Stimulated activated CD8-positive, alpha-beta memory T cell treated with anti-CD3 and anti-CD28 coated beads, Interleukin-15, amount 100 ng/mL, for 1 hour (primary cell): ENCODE results near the gene CDR2L.
A peak's percentile ranks its signal among the peaks of the same experiment; 100 is the strongest.
"Not testable (repeated sequence)": the region's sequence is repeated elsewhere in the genome, so short reads cannot be mapped to it uniquely, and the experiment has no call there.

Experiments
- DNase-seq: peaks from one replicate; pipeline ENCODE4 v3.0.0-alpha.2; 2020; ENCODE audit warnings: low read depth

The CDR2L gene

DNA sequence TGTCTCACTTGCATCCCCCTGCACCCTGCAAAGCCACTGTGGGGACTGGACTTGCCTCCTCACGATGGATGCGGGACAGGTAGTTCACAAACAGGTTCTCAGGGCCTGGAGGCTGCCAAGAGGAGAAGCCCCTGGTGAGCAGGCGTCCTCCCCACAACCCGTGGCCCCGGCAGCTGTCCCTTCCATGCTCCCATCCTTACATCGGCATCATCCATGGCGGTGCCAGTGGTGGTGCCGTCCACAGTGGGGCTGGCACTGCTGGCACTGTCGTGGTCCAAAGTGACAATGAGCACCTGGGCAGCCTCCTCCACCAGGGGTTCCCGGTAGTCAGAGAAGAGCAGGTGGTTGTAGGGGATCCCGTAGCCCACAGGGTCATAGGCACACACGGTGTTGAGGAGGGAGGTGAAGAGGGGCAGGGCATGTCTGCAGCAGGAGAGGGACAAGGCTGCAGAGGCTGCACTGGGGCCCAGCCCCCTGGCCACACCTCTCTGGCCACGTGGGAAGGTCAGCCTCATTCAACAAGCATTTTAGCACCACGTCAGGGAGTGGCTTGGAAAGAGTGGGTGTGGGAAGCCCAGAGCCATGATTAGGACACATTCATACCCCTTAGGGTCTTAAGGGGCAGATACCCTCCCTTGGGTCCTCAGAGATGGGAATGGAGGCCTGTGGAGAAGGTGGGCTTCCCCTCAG lies 27.5 kb upstream of the CDR2L start:
- DNase-seq: no peak

DNA sequence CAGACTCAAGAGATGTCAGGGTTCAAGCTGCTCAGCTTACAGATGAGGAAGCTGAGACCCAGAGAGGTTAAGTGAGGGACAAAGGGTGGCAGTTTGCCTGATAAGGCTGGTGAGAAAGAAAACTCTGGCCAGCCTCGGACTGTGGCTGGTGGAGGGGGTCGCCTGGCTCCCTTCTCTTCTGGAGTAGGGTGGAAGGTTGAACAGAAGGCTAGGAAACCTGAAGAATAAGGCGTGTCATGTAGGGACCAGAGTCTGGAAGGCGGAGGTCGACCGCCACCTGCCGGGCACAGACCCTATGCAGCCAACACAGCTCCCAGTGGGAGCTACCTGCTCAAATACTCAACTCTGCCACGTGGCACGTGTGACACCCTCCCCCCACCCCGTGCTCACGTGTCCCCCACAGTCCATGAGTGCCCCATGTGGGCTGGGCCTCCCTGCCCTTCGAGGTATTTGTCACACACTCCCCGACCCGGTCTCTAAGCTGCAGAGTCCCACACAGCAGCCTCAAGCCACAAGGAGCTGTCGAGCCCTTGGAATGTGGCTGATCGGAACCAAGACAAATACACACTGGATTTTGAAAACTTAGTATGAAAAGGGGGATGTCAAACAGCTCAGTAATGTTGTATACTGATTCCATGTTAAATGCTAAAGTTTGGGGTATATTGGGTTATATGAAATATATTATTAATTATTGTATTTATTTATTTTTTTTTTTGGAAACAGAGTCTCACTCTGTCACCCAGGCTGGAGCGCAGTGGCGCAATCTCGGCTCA lies 26.7 kb upstream of the CDR2L start:
- no peak for DNase-seq

DNA sequence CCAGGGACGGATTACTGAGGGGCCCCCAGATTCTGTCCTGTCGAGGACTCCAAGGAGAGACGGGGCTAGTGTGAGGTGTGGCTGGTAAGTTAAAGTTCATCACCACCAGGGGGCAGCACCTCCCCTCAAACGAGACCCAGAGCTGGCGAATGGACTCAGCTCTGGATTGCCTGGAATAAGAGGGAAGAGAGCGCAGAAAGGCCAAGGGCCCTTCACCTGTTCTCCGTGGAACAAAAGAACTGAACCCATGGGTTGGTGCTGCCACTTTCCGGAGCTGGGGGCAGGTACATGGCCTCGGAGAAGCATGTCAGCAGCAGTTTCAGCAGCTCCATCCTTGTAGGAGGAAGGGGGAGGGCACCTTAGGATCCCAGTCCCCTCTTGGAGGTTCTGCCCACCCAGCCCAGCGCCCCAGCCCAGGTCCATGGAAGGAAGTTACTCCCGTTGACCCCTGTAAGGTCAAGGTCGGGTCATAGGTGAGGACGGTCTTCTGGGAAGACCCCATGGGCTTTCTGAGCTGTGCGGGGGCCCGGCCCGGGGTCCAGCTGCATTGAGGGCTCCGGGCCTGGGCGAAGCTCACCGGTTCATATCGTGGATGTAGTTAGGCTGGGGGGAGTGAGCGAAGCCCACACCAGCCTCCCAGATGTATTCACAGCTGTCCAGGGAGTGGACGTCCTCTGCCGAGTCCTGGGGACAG lies 25.6 kb upstream of the CDR2L start:
- peak; percentile 81 for DNase-seq

DNA sequence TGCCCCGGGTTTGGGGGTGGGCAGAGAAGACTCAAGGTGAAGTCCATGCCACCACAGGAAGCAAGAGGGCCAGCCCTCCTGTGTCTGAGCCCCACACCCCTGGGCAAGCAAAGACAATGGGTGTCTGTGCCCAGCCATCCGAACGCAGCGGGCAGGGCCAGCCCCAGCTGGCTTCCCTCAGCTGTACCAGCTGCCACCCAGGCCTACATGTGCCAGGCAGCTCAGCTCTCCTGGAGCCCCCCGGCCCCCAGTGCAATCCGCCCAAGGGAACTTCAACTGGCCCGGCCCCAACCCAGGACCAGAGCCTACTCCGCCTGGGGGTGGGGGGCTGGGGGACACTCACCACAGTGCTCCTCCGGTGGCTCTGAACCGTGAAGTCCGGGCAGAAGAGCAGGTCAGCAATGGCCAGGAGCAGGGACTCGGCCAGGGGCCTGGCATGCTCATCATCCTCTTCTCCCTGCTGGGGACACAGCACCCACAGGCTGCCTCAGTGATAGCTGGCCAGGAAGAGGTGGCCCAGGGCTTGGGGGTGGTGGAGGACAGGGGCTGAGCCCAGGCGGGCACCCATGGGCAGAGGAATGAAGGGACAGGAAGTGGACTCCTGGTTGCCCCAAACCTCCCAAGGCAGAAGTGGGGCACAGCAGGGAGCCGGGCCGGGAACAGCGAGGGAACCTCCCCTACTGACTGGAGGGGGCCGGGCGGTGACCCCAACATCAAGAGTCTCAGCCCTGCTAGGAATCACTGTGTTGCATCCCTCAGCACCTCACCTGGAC lies 24.6 kb upstream of the CDR2L start:
- DNase-seq: no peak

DNA sequence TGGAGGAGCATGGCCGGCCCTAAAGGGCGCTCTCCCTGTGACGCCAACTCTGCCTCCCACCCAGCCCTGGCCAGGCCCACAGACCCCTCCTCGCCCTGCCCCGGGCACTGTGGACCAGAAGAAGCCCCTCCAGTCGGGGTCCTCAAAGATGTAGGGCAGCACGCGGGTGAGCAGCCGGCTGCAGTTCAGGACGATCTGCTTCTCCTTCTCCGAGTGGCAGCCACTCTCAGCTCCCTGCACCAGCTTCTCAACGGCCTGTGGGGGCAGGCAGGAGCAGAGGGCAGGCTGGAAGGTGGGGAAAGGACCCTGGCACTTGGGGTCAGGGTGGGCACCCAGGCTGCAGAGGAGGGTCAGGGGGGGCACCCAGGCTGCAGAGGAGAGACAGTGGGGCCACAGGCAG lies 23.8 kb upstream of the CDR2L start:
- DNase-seq: no peak

DNA sequence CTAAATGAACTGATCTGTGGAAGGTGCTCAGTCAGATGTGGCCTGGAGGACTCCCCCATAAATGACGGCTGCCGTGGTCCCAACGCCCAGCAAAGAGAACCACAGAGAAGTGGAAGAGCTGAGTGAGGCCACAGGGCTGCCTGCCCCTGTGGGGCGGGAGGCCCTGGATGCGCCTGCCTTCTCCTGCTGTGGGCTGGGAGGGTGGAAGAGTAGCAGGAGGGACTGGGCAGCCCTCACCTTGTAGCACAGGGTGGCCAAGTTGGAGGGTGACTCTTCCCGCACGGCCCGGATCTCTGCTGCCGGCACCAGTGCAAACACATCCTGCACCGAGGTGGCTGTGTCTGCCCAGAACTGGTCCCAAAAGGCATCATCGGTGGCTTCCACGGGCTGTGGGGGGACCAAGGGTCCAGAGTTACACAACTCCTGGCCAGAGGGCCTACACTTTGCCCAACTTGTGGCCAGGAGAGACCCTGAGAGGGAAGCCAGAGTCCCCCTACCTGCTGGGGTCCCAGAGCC lies 23.1 kb upstream of the CDR2L start:
- DNase-seq: no peak

DNA sequence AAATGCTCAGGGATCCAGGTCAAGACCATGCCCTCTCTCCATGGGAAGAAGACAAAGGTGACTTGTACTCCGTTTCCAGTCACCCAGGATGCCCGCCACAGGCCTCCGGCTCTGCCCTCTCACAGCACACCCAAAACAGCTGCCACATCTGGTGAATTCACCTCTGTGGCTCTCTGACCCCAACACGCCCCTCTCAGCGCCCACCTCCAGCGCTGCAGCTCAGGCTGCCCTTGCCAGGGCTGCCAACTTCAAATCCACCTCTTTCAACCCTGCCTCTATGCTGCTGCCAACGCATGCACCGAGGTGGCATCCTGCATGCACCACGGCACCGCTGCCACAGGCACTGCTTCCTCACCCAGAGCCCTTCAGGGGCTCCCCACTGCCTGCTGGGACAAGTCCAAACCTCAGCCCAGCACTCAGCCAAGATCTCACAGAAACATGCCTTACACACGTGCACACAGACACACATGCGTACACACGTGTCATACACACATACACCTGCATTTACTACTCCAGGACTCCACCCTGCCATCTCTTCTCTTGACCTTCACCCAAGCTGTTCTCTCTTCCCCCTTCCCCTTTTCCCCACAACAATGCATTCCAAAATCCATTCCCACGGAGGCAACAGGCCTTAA lies 22.3 kb upstream of the CDR2L start:
- DNase-seq: no peak

DNA sequence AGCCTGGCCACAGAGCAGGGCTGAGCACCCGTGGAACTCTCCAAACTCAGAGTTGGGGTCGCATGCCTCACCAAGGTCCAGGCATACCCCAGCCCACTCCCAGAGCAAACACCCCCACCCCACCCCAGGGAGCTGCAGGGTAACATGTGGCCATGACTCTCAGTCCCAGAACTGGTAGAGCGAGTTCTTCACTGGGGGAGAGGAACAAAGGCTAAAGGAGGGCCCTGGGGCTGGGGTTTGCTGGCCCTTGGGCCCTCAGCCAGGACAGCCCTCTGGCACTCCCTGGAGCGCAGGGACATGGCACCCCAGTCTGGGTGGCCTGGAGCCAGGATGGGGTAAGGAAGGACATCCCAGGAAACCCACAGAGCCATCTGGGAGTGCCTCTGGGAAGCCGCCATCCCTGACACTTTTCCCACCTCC lies 19.1 kb upstream of the CDR2L start:
- DNase-seq: no peak

DNA sequence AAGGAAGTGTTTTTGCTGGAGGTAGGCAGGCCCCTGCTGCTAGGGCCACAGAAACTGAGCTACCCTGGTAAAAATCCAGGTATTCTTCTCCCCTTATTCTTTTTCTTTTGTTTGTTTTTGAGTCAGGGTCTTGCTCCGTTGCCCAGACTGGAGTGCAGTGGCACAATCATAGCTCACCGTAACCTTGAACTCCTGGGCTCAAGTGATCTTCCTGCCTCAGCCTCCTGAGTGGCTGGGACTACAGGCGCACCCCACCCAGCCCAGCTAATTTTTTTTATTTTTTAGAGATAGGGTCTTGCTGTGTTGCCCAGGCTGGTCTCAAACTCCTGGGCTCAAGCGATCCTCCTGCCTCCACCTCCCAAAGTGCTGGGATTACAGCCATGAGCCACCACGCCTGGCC lies 17.9 kb upstream of the CDR2L start:
- DNase-seq: not testable (repeated sequence)

DNA sequence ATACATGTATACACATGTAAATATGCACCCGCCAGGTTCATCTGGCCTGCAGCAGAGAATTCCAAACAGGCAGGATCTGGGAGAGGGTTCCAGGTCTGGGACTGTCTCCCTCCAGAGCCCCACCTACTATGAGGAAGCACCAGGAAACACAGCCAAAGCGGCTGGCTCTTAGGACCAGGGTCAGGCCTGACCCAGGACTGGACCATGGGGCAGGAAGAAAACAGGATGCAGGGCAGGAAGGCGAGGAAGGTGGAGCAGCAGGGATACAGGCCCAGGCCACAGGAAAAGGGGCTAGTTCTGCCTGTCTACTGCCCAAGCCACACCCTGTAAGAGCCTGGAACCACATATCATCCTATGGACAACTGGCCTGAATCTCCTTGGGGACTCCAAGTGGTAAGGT lies 17.0 kb upstream of the CDR2L start:
- no peak for DNase-seq

DNA sequence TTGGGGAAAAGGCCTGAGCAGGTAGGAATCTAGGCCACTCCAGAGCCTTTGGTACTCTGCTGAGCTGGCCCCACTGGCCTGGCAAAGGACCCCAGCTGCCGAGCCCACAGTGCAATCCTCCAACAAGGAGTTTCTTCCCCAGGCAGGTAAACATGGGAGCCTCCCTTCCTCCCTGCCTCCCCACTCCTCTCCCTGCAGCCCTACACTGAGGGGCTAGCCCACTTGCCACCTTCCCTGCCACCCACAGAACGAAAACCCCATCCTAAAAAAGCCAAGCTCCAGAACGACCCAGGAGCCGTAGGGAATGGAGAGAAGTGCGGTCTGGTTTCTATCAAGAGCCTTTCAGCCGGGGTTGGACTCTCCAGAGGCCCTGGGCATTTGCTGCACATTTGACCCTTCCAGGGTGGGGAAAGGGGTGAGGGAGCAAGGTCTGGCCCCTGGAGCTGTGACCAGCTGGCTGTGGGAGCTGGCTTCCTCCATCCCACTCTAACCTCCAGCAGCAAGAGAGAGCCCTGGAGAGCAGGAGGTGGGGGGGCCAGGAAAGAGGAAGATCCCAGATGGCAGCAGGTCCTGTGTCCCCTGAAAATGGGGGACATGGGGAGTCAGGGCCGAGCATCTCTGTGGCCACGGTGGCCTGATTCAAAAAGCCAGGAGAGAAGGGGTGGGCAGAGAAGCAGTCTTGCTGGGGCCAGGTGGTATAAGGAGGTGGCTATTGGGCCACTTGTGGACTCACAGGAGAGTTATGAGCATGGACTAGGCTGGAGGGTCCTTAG lies 16.2 kb upstream of the CDR2L start:
- DNase-seq: no peak

DNA sequence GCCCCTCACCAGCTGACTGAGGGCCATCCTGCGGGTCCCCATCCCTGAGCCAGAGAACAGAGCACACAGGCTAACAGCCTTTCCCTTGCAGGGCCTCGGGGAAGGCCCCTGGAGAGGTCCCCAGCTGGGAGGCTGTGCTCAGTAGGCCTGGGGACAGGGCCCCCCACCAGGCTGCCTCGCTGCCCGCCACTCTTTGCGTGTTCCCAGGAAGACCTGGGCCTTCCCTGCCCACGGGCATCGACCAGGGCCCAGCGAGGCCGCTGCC lies 15.7 kb upstream of the CDR2L start:
- no peak for DNase-seq

DNA sequence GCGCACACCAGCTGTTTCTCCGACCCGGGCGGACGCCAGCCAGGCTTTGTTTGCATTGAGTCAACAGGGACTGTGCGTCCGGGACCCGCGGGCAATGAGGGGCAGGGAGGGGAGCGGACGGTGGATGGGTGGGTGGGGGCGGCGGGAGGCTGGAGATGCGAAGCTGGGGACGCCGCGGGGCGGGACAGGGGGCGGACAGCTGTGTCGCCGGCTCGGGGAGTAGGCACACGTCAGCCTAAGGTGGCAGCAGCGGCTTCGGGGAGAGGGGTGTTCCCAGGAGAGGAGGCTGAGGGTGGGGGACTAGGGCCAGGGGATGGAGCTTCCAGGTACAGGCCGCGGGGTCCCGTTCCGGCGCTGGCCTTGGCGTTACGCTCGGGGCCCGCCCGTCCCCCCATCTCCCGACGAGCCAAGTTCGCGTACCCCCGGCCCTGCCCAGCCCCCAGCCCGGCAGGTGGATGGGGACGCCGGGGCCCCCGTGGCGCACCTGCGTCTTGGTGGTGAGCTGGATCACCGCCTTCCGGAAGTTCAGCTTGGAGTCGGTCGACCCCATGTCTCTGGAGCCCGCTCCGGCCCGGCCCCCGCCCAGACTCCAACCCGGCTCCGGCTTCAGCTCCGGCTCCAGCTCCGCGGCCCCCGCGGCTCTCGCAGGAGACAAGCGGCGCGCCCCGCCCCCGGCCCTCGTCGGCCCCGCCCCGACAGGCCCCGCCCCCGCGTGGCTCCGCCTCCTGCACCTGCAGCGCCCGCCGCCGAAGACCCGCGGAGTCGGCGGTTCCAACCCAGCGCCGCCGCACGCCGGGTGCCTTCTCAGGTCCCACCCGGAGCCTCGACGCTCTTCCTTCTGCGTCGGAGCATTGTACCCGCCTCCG lies 15.1 kb upstream of the CDR2L start, which contains the start of gene HID1:
HID1 (minus strand) TSS at position 653 of the 866 bp plus-strand sequence; CDS start at position 550, 103 bp downstream.
- DNase-seq: peak; percentile 69

DNA sequence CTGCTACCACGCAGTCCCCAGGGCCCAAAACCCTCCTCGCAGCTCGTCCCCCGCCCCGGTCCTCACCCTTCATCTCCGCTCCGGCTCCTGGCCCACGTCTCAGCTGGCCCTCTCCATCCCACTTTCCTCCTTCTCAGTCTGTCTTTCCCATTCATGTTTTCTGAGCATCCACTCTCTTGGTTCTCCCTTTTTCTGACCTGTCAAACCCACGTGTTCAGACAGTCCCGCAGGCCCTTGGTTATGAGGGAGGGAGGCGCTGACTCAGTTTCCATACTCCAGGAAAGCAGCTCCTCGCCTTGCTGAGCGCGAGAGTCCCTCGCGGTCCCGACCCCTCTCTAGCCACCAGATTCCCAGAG lies 14.5 kb upstream of the CDR2L start:
- DNase-seq: no peak

DNA sequence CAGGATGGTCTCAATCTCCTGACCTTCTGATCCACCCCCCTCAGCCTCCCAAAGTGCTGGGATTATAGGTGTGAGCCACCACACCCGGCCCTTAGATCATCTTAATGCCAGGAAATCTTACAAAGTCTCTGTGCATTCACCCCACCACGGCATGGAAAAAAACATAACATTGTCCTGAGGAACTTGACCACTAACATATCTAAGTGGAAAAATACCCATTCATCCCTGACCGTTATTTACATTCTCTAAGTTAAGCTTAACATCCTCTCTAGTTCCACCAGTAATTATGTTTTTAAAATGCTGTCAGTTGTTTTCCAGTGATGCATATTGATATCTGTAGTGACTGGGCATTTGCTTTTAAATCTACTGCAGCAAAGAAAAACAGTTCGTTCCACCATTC lies 11.5 kb upstream of the CDR2L start:
- no peak for DNase-seq

DNA sequence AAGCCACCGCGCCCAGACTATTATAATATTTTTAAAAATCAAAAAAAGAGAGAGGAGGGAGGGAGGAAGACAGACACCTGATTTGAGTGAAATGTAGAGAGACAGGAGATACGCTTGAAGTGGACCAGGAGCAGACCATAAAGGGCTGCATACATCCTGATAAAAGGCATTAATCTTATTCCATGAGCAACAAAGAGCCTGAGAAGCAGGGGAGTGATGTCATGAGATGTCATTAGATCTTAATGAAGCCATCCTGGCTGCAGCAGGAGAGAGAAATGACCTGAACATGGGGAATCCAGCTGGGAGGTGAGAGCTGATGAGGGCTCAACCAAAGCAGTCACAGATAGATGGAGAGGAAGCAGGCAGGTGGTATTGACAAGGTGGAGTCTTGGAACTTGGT lies 9.6 kb upstream of the CDR2L start:
- no peak for DNase-seq

DNA sequence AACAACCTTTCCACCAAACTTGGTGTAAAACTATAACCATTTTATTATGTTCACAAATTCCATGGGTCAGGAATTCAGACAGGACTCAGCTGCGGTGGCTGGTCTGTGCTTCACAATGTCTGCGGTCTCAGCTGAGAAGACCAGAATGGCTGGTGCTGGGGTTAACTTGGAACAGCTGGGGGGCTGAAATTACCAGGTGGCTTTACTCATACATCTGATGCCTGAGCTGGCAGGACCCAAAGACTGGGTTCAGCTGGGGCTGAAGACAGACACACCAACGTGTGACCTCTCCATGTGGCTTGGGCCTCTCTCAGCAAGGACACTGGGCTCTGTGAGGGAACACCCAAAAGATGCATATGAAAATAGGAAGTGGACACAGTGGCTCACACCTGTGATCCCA lies 9.2 kb upstream of the CDR2L start:
- no peak for DNase-seq

DNA sequence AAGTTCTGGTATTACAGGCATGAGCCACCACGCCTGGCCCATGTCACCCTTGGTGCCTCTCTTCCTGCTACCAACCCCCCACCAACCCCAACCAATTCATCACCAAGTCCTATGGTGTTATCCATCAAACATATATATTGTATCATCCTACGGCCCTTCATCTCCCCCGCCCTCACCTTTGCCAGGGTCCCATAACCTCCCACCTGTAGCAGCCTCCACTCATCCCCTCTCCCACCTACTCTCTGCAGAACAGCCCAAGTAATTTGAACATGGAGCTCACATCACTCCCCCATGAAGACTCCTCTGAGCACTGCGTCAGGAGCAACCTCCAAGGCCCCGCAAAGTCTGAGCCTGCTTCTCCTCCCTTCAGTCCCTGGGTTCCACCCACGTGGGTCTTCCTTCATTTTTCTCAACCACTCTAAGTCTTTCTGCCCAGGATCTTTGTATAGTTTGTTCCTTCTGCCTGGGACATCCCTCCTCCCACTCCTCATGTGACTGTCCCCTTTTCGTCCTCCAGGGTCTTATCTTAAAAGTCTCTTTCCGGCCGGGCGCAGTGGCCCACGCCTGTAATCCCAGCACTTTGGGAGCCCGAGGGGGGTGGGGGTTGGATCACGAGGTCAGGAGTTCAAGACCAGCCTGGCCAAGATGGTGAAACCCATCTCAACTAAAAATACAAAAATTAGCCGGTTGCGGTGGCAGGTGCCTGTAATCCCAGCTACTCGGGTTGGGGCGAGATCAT lies 7.9 kb upstream of the CDR2L start:
- no peak for DNase-seq

DNA sequence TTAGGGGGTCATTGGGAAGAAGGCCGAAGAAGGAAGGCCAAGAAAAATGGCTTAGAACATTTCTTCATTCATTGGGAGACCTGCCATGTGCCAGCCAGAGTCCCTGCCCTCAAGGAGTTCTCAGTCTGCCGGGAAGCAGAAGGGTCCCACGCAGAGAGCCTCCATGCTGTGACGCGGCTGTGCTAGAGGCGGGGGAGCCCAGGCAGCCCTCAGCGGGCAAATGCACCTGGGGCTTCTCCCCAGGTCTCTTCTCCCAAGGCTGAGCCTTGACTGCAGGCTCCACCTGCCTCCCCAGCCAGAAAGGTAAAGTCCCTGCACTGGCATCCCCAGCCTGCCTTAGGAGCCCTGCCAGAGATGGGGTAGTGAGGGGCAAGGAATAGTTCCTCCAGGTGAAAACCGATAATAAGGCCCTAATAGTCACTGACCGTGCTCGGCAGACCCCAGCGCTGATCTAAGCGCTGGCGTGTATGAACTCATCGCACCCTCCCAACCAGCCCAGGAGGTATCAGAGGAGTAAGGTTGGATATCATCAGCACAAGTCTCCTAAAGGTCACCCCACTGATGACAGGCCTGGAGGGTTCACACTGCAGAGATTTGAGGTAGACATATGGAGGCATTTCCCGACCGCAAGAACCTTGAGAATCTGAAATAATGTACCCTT lies 6.0 kb upstream of the CDR2L start:
- no peak for DNase-seq
